Measurements from ENCODE around the gene NDUFV3.
"Not testable (repeated sequence)": the region's sequence is repeated elsewhere in the genome, so short reads cannot be mapped to it uniquely, and the experiment has no call there.

NDUFV3 gene

GRCh38 chr21:42857216-42857615 lies 35.9 kb upstream of the NDUFV3 start:
- DNase-seq (ENCODE audit: low spot score): no peak

GRCh38 chr21:42858185-42858847 lies 34.8 kb upstream of the NDUFV3 start:
- DNase-seq (ENCODE audit: low spot score): no peak

- DNase-seq (ENCODE audit: low spot score): no peak
These were observed 33.9 kb upstream of the NDUFV3 start for GRCh38 chr21:42858957-42859890.

GRCh38 chr21:42859891-42860230 lies 33.2 kb upstream of the NDUFV3 start:
- no peak for DNase-seq (ENCODE audit: low spot score)

GRCh38 chr21:42860345-42860744 lies 32.8 kb upstream of the NDUFV3 start:
- DNase-seq (ENCODE audit: low spot score): no peak

- no peak for DNase-seq (ENCODE audit: low spot score)
These were observed 31.7 kb upstream of the NDUFV3 start for GRCh38 chr21:42861311-42861847.

DNA sequence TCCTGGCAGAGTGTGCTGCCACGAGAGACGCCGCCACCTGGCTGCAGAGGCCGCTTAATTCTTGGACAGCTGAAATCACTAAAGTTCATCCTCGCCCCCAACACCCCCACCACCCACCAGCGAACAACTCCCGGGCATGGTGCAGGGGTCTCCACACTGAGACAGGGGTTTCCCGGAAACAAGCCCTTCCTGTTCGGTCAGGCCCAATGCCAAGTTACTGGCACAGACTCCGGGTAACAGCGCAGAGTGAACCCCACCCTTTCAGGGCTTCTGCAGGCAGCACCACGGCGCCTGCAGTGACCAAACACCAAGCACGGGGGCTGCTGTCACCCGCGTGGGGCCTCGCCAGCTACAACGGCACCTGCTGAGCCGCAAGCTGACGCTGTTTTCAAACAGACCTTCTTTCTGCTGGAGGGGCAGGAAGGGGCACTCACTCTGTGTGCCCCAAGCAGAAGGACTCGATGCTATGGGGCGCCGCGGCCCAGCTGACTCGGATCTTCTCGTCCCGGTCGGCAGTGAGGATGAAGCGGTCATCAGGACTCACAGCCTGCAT lies 31.2 kb upstream of the NDUFV3 start:
- no peak for DNase-seq (ENCODE audit: low spot score)

GRCh38 chr21:42862774-42863503 lies 30.2 kb upstream of the NDUFV3 start:
- DNase-seq (ENCODE audit: low spot score): no peak

DNA sequence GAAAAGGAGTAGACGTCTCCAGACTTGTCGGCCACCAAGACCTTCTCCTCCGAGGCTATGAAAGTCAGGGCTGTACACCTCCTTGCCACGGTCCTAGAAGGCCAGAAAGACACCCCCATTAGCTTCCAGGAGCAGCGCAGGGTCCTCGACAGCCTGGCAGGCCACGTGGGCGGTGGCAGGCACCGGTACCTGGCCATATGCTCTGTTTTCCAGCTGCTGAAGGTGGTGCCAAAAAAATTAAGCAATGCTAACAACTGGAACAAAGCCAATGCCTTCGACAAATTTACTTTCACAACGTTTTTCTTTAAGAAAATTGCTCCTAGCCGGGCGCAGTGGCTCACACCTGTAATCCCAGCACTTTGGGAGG lies 29.6 kb upstream of the NDUFV3 start:
- no peak for DNase-seq (ENCODE audit: low spot score)

- DNase-seq (ENCODE audit: low spot score): no peak
These were observed 28.8 kb upstream of the NDUFV3 start for GRCh38 chr21:42864286-42864685.

DNA sequence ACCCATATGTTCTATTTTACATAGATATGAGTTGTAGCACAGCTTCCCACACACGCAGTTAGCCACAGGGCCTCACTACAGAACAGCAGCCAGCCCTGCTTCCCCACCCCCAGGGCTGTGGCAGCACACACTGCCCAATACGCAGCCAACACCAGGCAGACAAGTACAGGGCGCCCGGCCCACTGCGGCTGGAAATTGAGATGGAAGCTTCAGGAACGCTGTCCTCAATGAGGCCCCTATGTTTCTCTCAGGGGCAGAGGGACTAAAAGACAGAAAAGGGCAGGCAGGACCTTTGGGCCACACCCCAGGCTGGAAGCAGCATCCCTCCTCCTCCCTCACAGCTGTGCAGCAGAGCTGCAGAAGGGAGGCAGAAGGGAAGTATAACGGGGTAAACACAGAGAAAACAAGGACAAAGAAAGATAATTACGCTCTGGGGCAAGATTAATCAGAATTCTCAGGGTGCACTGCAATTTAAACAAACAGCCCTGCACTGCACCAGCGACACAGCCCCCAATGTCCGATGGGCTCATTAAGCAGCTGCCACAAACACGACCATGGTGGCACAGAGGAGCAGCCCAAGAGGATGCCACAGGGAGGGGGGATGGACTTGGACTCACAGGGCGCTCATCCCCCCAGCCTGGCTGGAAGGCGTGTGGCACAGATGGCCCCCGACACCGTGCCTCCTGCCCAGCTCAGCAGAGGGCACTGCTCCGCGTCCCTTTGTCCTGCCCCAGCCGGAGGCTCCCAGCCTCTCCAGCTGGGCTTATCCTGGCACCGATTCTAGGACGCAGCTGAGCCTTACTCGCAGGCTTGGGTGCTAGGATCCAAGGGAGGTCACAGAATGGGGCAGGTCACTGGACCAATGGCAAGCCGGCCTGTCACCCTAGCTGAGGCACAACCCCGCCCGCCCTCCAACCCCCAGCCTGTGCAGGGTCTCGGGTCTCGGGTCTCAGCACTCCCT lies 28.0 kb upstream of the NDUFV3 start:
- DNase-seq (ENCODE audit: low spot score): peak; percentile 34

GRCh38 chr21:42865776-42866160 lies 27.3 kb upstream of the NDUFV3 start:
- peak; percentile 18 for DNase-seq (ENCODE audit: low spot score)

- no peak for DNase-seq (ENCODE audit: low spot score)
These were observed 24.9 kb upstream of the NDUFV3 start for GRCh38 chr21:42868196-42868595.

GRCh38 chr21:42873096-42873495 lies 20.0 kb upstream of the NDUFV3 start:
- DNase-seq (ENCODE audit: low spot score): no peak

DNA sequence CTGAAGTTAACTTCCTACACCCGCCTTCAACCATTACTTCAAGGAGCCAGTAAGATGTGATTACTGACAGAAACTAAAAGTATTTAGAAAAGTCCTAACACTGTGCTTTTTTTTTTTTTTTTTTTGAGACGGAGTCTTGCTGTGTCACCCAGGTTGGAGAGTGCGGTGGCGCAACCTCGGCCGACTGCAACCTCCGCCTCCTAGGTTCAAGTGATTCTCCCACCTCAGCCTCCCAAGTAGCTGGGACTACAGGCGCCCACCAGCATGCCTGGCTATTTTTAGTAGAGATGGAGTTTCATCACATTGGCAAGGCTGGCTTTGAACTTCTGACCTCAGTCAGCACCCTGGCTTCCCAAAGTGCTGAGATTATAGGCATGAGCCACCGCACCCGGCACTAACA lies 17.3 kb upstream of the NDUFV3 start:
- not testable (repeated sequence) for DNase-seq (ENCODE audit: low spot score)

GRCh38 chr21:42878678-42878992 lies 14.5 kb upstream of the NDUFV3 start:
- no peak for DNase-seq (ENCODE audit: low spot score)

DNA sequence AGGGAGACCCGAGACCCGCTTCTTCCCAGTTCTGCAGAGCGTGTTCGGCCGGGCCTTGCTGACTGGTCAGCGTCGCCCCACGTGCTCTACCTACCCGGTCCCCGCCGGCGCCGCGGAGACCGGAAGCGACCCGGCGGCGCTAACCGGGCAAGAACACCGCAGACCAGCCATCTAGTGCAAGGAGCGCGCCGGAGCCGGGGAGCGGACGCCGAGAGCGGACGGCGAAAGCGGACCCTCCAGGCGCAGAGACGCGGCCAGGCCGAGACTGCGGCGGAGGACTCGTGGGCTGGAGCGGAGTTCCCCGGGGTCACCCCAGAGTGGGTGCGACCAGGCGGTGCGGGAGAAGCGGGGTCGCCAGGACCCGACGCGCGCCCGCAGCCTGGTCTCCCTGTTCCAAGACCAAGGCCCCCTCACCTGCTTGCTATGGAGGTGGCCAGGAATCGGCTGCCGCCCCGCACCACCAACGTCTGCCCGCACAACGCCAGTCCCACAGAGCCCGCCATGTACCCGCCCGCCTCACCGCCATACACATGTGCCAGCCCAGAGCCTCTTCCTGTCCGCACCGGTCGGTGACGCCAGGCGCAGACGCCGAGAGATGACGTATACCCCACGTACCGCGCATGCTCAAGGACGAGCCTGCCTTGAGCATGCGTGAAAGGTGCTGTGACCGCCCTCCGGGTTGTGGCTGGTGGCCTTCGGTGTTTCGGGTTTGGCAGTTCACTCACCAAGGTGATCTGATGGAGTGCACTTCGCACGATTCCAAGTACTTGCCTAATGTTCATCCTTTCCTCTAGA lies 13.9 kb upstream of the NDUFV3 start, which contains the start of gene WDR4:
TSS of gene WDR4 (minus strand) at position 547 of the 795 bp plus-strand sequence. CDS start at position 503, 44 bp downstream.
- DNase-seq (ENCODE audit: low spot score): peak; percentile 95

DNA sequence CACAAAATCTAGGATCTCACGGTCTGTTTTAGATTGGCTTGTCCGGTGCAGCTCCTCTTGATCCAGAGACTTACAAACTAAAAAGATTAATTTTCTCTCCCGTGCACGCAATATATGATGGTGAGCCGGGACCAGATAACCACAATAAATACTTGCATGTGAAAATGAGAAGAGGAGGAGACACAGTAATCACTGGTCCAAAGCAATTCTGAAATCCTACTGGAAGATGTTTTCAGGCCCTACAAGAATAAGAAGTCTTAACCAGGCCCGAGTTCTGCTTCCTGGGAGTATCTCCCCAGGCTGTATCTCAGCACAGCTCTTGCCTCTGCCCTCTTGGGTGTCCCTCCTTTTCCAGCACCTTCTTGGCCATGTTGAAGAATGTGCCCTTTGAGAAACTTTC lies 12.8 kb upstream of the NDUFV3 start:
- DNase-seq (ENCODE audit: low spot score): no peak

DNA sequence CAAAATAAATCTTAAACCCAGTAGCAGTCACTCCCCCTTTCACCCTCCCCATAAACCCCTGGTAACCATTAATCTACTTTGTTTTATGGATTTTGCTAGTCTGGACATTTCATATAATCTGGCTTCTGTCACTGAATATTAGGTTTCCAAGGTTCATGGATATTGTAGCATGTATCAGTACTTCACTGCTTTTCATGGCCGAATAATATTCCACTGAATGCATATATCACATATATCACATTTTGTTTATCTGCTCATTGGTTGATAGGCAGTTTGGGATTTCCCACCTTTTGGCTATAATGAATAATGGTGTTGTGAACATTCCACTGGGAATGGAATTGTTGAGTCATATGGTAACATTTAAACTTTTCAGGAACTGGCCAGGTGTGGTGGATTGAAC lies 9.2 kb upstream of the NDUFV3 start:
- DNase-seq (ENCODE audit: low spot score): no peak

DNA sequence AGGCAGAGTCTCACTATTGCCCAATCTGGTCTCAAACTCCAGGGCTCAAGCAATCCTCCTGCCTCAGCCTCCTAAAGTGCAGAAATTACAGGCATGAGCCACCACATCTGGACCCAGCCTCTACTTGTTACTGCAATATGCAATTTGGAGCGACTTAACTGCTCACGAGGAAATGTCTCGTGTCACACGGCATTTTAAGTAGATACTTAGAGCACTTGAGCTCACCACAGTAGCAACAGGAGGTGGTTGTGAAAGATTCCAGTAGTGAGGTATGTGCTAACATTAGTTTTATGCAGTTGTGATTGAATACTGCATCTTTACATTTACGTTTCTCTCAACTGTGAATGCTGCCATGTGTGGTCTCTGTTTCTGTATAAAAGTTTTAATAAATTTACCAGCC lies 5.8 kb upstream of the NDUFV3 start:
- DNase-seq (ENCODE audit: low spot score): no peak

Data from putamen (tissue), 1 donor.